GM19468 (cell line): ENCODE measurements around the gene PHF13.
"Not testable (repeated sequence)": the region's sequence is repeated elsewhere in the genome, so short reads cannot be mapped to it uniquely, and the experiment has no call there.

Source experiments
- ATAC-seq: cut with Tn5 transposase; IDR thresholded peaks from one replicate; pipeline ENCODE4 v1.9.1; 2021; ENCODE audit warnings: mild to moderate bottlenecking, moderate library complexity, moderate number of reproducible peaks; ENCODE audit not compliant: unreplicated experiment; ENCODE audit errors: extremely low read depth

PHF13 gene

DNA sequence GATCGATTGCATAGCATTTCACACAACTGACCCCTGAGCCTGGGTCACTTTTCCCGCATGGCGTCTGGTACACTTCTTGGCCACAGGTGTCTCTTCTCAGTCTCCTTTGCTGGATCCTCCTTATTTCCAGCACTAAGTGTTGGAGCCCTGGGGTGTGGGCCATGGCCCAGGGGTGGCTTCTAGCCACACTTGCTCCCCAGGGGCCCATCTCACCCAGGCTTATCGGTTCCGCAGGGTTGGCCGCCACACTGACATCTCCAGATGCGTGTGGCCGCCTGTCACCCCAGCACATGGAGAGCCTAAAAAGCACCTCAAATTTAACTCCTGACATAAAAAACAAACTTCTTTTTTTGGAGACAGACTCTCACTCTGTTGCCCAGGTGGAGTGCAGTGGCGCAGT is 13.5 kb downstream of the PHF13 start:
- ATAC-seq: no peak

DNA sequence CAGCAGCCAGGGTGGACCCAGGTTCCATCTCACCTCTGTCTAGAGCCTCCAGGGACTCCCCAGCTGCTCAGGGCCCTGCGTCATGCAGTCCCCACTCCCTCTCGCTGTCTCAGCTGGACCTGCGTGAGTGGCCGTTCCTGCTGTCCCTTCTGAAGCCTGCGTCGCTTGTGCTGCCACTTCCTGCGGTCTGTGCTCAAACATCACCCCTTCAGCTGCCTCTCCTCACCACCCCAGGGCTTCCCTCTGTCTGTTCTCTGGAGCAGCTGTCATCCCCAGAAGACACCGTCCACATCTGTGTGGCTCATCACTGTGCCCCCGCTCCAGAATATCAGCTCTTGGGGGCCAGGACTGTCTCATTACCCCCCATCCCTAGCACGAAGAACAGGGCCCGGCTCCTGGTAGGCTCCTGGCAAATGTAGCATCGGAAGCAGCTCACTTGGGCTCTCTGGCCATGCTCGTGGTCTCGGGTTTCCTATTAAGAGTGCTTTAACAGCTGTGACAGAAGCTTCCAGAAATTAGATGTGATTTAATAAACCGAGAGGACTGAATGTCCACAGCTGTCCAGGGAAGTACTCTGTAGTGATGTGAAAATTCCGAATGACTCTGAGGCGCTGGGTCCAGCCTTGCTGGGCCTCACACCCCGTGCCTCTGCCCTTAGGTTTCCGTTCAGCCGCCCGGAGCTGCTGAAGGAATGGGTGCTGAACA is 14.5 kb downstream of the PHF13 start:
- ATAC-seq: no peak

DNA sequence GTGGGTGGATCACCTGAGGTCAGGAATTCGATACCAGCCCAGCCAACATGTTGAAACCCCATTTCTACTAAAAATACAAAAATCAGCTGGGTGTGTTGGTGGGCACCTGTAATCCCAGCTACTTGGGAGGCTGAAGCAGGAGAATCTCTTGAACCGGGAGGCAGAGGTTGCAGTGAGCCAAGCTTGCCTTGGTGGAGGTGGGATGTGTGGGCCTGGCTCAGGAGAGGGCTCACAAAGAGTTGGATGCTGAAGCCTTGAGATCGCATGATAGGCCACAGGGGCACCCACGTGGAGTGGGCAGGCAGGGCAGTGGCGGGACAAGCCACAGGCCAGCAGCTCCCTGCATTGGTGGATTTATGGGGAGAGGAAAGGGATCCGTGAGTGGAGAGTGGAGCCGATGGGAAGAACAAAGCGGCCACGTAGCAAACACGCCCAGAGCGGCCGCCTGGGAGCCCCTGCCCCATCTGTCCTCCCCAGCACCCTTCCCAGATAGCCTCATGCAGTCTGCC is 15.5 kb downstream of the PHF13 start:
- no peak for ATAC-seq

DNA sequence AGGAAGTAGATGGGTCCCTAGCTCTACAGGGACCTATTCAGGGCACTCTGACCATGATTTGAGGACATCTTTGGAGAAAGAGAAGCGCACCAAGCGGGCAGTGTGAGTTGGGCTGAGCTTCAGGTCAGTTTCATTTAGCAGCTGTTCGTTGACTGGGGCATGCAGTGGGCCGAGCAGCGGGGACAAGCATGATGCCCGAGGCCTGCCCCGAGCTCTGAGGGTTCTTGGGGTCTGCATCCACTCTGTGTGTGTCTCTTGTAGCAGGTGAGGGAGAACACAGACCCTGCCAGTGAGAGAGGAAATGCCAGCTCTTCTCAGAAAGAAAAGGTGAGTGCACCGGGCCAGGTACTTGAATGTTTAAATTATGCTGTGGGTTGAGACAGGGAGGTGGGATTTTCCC is 16.5 kb downstream of the PHF13 start:
- ATAC-seq: no peak

DNA sequence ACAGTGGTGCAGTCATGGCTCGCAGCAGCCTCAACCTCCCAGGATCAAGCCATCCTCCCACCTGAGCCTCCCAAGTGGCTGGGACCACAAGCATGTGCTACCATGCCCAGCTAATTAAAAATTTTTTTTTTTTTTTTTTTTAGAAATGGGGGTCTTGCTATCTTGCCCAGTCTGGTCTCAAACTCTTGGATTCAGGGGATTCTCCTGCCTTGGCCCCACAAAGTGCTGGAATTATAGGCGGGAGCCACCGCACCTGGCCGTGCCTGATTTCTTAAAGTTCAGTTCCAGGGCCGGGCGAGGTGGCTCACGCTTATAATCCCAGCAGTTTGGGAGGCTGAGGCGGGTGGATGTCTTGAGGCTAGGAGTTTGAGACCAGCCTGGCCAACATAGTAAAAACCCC is 17.5 kb downstream of the PHF13 start:
- ATAC-seq: no peak

DNA sequence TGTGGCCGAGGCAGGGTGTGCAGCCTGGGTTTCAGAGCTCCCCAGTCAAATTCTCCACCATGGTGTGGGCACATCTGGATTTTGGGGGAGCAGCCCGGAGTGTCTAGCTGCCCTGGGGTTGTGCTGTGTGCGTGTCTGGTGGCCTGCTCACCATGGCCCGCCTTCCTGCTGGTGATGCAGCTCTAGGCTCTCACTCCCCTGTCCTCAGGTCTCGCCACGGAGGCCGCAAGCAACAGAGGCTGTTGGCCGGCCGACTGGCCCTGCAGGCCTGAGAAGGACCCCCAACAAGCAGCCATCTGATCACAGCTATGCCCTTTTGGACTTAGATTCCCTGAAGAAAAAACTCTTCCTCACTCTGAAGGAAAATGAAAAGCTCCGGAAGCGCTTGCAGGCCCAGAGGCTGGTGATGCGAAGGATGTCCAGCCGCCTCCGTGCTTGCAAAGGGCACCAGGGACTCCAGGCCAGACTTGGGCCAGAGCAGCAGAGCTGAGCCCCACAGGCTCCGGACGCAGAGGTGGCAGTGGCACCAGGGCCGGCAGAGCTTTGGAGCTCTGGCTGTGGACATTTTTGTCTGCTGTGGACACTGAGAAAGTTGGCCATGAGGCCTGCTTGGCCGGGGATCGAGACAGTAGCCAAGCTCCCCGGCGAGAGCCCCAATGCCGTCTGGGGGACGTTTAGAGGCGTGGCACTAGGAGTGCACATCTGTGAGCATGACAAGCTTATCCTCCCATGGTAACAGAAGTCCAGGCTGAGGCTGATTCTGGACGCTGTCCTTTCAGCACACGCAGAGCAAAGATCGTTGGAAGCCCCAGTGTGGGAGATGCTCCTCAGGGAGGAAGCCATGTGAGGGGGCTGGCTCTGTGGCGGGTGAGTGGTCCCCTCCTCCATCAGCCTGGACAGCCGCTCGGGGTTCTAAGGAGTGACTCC is 19.3 kb downstream of the PHF13 start:
- no peak for ATAC-seq

DNA sequence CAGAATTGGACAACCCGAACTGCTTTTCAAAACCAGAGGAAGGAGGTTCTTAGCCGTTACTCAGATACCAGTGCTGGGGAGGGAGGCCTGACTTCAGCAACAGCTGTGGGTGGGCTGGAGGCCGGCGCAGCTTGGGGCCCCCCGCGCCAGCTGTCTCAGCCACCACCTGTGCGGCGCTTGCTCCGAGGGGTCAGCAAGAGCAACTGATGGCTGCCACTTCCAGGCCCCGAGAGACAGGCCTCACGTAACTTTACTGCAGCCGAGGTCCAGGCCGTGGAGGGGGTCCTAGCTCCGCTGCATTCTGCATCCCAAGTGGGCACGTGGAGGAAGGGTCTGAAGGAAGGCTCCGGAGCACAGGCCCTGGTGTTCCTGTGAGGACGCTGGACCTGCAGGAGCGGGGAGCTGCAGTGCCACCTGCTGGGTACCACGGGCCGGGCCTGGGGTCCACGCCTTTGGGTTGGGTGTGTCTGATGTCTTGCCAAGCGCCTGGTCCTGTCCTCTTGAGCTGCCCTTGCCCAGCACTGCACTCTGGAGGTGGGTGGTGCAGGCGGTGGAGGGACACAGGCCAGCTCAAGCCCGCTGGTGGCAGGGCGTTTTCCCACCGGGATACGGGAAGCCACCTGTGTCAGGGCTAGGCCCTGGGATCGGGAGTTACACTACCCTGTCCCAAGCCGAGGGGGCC is 21.0 kb downstream of the PHF13 start:
- ATAC-seq: no peak

DNA sequence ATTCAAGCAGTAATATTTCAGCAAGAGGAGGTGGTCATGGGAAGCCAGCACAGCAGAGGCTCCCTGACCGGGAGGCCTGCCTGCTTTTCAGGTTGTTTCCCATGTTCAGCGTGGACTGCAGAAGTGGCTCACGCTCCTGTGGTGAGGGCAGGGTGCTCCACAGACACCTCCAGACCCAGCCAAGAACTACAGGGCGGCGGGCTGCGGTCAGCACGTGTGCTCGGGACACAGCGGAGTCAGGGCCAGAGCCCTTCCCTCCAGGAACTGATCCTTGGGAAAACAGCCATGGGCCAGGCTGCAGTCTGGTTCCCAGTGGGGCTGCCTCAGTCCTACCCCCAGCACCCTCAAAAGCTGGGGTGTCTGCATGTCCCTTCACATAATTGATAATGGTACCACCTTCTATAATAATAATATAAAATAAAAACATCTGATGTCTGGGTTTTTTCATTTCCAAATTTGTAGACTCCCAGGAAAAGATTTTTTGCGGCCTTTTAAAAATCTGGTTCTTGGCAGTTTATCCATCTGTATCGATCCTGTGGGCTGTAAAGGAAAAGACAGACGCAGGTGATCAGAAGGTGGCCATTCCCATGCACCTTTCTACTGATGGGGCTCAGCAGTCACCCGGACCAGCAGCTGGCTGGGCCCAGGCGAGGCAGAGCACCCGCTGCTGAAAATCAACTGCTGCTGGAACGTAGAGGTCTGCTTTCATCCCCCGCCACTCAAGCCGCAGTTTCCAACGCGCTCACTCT is 21.8 kb downstream of the PHF13 start:
- ATAC-seq: no peak

DNA sequence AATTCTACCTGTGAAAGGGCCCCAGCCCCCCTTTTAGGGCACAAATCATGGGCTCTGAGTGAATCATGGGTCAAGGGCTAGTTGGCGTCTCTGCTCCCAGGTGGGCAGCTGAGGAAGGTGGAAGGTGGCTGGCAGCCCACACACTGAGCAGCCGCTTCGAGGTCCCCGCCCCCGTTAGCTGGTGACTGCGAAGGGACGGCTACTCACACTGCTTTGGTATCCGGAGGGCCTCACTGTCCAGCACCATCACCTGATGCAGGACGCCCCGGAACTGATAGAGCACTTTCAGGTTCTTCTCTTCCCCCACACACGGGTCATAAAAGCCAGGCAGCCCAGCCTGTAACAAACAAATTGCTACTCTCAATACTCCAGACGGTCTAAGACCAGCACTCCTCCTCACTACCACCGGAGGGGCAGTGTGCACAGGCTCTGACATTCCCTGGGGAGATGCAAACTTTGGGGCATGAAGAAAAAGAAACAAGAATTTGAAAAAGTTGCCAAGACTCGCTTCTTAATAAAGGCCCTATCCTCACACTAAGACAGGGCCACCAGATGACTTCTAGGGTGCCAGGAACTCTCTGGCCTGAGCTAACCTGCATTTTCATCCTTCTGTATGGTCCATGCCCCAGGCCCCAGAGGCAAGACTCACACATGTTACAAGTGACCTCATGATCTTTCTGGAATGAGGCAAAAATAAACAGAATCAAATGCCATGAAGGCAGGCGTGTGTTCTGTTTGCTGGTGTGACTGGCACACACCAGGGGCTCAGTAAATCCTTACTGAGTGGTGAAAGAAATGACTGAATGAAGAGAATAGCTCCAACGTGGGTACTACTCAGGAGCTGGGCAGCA is 22.6 kb downstream of the PHF13 start:
- ATAC-seq: no peak

DNA sequence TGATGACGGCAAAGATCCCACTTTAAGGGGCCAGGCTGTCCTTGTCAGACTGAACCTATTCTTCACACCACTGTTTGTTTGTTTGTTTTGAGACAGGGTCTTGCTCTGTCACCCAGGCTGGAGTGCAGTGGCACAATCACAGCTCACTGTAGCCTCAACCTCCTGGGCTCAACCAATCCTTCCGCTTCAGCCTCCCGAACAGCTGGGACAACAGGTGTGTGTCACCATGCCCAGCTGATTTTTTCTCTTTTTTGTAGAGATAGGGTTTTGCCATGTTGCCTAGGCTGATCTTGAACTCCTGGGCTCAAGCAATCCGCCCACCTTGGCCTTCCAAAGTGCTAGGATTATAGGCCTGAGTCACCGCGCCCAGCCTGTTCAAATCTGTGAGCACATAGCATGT is 23.2 kb downstream of the PHF13 start:
- ATAC-seq: not testable (repeated sequence)

DNA sequence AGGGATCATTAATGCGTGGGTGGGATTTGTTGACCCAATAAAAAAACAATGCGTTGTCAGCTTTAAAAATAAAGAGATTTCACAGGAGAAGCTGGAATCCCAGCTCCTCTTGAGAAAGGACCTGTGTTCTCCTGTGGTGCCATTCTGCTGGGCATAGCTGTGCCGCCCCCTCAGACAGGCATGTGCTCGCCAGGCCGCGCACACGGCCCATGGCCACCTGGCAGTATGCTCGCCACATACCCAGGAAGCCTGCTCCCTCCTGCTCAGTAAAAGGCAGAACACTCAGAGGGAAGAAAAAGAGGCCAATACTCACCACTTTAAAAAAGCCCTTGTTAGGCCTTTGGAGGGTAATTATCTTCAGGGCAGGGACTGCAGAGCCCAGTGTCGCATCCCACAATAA is 24.2 kb downstream of the PHF13 start:
- ATAC-seq: no peak

DNA sequence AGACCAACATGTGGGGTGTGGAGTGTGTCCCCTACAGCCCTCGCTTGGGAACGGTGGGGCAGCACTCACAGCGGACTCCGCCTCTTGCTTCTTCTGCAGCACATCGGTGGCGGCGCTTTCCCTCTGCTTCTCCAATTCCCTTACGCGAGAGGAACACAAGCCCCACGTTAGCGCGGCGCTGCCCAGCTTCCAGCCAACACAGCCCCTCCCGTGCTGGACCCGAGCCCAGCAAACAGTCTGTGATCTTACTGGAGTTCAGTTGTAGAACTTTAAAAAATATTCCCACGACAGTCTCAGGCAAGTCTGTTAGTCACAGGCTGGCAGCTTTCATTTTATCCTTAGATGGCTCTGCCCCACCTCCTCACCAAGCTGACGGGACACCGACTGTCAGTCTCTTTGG is 24.7 kb downstream of the PHF13 start:
- no peak for ATAC-seq

DNA sequence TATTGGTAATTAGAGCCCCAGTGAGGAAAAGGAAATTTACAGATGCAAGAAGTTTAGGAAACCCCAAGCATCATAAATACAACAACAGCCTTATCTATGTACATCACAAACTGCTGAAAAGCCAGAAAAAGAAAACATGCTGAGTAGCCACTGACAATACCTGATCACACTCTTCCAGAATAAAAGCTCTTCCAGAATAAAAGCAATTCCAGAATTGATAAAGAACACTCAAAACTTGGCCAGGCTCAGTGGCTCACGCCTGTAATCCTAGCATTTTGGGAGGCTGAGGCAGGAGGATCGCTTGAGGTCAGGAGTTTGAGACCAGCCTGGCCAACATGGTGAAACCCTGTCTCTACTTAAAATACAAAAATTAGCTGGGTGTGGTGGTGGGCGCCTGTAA is 27.3 kb downstream of the PHF13 start:
- not testable (repeated sequence) for ATAC-seq

DNA sequence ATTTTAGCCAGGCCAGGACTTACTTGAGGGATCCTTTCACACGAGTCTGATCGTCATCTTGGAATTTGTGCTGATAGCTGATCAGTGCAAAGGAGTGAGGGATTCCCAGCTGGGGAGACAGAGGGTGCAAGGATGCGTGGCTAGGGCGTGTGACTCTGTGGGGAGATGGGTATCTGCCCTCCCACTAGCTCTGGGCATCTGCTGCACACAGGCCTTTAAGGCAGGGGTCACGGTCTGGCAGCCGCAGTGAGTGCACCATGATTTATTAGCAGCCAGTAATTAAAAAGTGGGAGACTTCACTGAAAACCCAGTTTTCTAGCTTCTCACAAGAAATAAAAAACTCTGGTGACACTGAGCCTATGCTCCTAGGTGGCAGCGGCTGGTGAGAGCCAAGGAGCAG is 31.5 kb downstream of the PHF13 start:
- no peak for ATAC-seq

DNA sequence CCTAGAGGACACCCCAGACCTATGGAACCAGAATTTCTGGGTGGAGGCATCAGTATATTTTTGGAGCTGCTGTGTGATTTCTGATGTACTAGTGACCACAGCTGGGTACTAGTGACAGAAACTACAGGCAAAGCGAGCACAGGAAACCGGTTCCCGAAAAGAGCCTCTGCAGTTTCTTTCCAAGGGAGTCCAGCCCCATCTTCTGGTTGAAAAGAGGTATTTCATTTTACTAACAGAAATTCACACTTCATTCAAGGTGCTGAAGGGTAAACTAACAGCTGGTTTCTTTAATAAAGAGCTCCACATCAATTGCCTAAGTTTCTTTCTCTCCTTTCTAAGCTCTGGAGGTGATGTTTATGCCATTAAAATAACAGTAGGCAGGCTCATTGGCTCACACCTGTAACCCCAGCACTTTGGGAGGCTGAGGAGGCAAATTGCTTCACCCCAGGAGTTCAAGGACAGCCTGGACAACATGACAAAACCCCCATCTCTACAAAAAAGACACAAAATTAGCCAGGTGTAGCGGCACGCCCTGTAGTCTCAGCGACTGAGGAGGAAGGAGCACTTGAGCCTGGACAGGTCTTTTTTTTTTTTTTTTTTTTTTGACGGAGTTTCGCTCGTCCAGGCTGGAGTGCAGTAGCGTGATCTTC is 33.1 kb downstream of the PHF13 start:
- ATAC-seq: no peak

DNA sequence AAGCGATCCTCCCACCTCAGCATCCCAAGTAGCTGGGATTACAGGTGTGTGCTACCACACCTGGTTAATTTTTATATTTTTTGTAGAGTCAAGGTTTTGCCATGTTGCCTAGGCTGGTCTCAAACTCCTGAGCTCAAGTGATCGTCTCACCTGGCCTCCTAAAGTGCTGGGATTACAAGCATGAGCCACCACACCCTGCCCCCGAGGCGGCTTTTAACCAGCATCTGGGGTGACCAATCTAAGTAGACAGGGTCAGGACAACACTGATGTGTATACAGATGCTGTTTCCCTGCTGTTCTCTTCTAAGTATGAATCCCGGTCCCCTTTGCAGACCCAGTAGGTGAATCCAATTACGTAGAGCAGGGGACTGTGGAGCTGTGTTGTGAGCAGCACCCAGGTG is 35.0 kb downstream of the PHF13 start:
- no peak for ATAC-seq

DNA sequence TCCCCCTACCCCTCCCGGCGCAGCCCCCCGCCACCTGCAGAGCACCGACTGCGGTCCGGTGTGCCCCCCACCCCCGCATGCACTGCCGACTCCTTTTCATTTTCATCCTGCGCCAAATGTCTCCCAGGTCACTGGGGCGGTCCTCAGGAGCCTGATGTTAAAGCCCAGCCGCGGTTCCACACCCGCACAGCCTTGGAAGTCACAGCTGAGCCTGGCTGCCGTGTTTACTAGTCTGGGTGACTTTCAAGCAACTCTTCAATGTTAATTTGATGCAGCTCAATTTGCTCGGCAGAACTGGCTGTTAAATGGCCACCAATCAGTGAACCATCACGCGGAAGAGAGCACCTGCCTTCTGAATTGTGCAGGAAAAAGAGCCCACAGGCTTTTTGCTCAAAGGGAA is 38.4 kb downstream of the PHF13 start:
- ATAC-seq: no peak

DNA sequence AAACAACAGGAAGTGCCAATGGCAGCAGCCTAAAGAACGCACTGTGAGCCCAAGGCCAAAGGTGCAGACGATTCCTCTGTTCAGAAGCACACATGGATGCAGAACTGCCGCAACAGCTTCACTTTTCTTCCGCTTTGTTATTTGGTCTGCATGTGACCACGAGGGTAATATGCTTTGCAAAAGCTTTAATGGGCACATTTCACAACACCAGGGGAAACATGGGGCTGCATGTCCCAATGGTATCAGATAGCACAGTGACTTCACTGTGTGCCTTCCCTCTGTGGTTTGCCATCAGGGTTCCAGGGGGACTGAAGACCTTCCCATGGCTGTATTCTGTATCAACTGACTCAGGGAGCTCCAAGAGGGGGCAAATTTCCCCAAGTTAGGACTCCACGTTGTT is 39.5 kb downstream of the PHF13 start:
- ATAC-seq: no peak
